HG02642 (cell line): ENCODE measurements around the gene TRAIP.
"Not testable (repeated sequence)": the region's sequence is repeated elsewhere in the genome, so short reads cannot be mapped to it uniquely, and the experiment has no call there.

Experiments used
- ATAC-seq: cut with Tn5 transposase; IDR thresholded peaks from one replicate; pipeline ENCODE4 v1.9.1; 2021; ENCODE audit warnings: mild to moderate bottlenecking; ENCODE audit not compliant: unreplicated experiment, poor library complexity

The TRAIP gene

GRCh38 chr3:49856181-49857005 lies at the start of gene TRAIP:
TSS of gene TRAIP (minus strand) at chr3:49856564. CDS start at chr3:49856453, 111 bp downstream.
- ATAC-seq = peak; percentile 96

DNA sequence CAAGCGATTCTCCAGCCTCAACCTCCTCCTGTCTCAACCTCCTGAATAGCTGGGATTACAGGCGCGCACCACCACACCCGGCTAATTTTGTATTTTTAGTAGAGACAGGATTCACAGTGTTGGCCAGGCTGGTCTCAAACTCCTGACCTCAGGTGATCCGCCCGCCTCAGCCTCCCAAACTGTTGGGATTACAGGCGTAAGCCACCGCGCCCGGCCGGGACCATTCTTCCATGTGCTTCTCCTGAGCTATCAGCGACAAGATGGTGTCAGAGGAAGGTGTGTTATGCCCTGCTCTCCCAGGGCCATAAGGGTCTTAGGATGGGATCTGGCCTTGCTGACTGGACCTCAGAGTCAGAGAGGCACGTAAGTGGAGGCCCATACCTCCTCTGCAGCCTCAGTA lies 48.1 kb upstream of the TRAIP start:
- ATAC-seq = not testable (repeated sequence)

DNA sequence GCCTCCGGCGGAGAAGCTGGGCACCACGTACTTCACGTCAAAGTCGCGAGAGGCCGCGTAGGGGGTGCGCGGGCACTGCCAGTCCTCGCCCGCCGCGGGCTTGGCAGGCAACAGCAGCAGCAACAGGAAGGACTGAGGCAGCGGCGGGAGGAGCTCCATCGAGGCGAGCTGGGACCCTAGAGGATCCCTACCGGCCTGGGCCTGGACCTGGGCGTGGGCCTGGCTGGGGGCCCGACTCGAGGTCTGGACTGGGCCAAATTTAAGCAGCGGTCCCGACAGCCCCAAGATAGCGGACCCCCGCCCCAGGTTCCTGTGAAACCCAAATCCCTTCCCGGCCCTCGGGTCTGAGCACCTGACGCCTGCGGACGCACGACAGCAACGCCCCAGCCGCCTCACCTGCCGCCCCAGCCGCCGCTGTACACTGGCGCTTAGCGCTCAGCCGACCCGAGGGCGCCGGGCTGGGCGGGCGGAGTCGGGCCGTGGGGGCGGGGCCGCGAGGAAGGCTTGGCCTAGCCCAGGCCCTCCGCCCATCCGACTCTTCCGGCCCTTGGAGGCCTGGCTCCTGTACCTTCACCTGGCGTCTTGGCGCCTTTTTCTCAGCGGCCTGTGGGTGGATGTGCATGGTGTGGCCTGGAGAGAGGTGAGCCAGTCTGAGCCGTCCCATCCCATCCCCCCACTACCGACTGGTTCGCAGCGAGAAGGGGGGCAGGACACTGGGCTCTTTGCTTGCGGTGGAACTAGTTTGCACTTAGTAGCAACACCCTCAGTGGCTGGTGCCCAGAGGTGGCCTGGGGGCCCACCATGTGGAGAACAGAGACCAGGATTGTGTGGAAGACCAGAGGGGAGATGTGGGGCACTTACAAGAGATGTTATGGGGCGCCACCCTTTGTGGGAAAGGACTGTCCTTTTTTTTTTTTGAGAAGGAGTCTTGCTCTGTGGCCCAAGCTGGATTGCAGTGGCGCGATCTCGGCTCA lies 47.4 kb upstream of the TRAIP start, which contains the start of gene MST1R:
MST1R (minus strand) TSS at position 423 of the 974 bp plus-strand sequence; CDS start at position 159, 264 bp downstream.
- ATAC-seq = peak; percentile 69

GRCh38 chr3:49902511-49903345 lies 46.4 kb upstream of the TRAIP start:
- ATAC-seq = no peak

DNA sequence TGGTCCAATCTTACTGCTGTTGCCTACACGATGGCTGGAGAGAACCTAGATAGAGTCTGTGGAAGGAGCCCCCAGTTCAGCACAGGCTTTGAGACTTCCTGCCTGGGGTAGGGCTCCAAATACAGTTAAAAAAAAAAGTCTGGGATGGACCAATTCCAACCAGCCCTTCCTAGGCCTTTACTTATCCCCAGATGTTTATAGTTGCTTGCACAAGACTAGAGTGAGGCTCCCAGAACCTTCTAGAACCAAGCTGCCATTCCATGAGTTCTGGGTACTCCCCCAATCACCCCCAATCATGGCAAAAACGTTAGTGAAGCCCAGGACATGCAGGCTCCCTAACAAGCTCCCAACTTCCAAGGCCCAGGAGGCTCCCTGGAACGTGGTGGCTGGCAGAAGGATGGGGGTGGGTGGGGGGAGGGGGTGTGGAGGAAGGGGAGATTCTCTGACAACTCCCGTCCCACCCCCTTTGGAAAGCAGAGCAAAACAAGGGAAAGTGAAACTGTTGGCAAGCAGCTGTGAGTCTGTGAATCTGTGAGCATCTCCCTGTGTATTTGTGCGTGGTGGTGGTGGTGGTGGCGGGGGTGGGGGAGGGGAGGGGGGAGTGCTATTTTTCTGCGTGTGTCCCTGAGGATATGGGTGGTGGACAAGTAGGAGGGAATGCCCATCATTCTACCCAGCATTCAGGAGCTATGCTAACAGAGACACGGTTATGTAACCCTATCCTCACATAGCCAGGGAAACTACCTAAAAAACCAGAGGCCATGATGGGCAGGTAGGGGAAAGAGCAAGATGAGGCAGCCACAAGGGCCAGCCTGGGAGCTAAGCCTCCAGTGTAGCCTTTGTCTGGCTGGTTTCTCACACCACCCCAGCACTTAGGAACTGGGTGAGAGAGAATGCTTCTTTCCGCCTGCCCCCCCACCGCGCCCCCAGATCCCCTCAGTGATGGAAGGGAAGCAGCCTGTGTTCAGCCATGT lies 45.3 kb upstream of the TRAIP start:
- ATAC-seq = no peak

DNA sequence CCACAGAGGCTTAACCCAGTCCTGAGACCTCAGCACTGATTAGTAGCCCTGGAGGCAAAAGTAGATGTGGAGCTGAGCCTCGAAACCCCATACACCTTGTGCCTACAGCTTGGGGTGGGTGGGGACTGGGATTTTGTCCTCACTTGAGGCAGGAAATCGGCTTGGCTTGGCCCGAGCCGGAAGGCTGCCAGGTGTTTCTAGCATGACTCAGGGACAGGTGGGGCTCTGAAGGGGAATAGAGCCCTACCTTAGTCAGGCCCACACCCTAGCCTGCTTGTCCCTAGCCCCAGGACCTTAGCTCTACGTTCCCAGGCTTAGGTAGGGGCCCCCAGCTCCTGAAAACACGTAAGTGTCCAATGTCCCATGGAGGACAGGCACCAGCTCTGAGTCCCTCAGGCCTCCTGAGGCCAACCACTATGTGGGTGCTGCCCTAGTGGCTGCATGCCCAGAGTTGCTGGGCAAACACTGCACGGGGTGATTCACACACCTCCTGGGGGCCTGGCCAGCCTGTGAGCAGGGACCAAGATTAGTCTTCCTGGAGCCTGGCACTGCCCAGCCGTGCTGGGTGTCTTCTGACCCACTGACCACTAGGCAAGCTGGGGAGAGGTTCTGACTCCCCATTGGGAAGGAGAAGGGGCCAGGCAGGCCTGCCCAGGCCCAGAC lies 44.3 kb upstream of the TRAIP start:
- ATAC-seq = no peak

DNA sequence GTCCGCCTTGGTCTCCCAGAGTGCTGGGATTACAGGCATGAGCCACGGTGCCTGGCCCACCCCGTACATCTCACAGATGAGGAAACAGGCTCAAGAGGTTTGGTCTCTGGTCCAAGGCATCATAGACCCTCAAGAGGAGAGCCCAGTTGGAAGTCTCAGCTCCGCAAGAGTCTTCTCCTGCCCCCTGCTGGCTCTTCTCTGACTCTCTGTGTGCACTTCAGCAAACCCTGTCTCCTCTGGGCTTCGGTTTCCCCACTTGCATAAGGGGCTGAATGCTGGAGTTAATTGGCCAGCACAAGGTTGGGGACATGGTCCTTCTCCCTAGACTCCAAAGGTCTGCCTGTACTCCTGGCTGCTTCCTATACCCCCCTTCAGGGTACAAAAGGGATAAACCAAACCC lies 43.5 kb upstream of the TRAIP start:
- no peak for ATAC-seq

- ATAC-seq = no peak
These were observed 42.6 kb upstream of the TRAIP start for GRCh38 chr3:49898991-49899390.

- ATAC-seq = no peak
These were observed 40.0 kb upstream of the TRAIP start for GRCh38 chr3:49896345-49896744.

GRCh38 chr3:49895791-49896190 lies 39.4 kb upstream of the TRAIP start:
- no peak for ATAC-seq

- no peak for ATAC-seq
These were observed 32.9 kb upstream of the TRAIP start for GRCh38 chr3:49889296-49889695.

- no peak for ATAC-seq
These were observed 30.5 kb upstream of the TRAIP start for GRCh38 chr3:49886922-49887265.

GRCh38 chr3:49883998-49884397 lies 27.6 kb upstream of the TRAIP start:
- ATAC-seq = no peak

- no peak for ATAC-seq
These were observed 25.8 kb upstream of the TRAIP start for GRCh38 chr3:49882166-49882565.

- ATAC-seq = no peak
These were observed 24.4 kb upstream of the TRAIP start for GRCh38 chr3:49880581-49881315.

DNA sequence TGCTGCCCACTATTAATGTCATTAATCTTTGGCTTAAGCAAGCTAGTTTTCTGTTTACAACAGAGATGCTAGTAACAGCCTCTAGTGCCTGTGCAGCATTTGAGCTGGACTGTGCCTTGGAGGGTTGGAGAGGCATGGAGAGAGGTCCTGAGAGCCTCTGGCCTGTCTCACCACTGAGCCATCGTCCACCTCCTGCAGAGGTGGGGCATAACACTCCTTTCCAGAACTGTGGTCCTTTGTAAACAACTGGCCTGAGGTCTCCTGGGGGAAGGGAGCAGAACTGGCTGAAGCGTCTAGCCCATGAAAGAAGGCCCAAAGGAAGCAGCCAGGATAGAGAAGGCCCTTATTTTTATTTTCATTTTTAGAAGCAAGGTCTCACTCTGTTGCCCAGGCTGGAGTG lies 23.4 kb upstream of the TRAIP start:
- ATAC-seq = no peak

DNA sequence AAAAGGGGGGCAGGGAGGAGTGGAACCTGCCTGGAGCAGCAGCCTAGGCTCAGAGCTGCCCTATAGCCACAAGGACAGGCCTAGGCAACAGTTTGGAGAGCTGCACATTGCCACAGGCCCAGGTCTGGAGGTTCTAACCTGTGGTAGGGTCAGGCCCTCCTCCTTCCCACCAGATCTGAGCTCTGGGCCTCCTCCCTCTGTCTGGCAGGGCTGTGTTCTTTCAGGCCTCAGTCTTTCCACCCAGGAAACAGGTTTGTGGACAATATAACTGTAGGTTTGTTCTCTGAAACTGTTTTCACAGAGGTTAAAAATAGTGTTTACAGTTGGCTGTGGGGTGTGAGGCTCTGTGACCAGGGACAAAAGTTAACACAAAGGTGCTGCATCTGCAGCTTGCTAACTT lies 22.3 kb upstream of the TRAIP start:
- ATAC-seq = no peak

DNA sequence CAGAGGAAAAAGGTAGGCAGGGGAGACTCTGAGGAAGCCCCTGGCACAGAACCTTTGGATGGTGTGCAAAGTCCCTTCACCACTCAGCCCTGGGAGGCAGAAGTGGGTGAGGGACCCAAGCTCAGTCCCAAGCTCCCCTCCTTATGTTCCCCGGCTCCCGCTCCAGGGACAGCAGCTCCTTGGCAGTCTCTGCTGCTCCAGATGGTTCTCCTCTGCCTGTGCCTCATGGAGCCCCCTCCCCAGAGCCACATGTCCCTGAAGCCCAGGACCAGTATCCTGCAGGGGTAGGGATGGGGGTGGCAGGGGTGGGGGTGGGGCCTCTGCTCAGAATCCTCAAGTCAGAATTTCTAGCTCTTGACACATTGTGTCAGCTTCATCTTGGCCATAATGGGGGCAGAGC lies 21.4 kb upstream of the TRAIP start:
- ATAC-seq = no peak
